BE2C (cell line): ENCODE results near the gene GNAI1.

Experiments used
- DNase-seq: peaks from one replicate; pipeline ENCODE4 v3.0.0-alpha.2; 2020
- H3K27me3 ChIP-seq: fragments of 250-450 bp; sonication (Bioruptor Pico); 2 replicates; pipeline ENCODE4 v1.5.1; 2020; ENCODE audit warnings: mild to moderate bottlenecking
- H3K36me3 ChIP-seq: fragments of 250-450 bp; sonication (Bioruptor Pico); 2 replicates; pipeline ENCODE4 v1.5.1; 2020; ENCODE audit warnings: mild to moderate bottlenecking
- H3K4me1 ChIP-seq: fragments of 250-450 bp; sonication (Bioruptor Pico); 2 replicates; pipeline ENCODE4 v1.5.1; 2020
- H3K4me3 ChIP-seq: 2 replicates; pipeline ENCODE4 v1.5.1; 2011; ENCODE audit warnings: low read depth, low read length
- H3K9me3 ChIP-seq: fragments of 250-450 bp; sonication (Bioruptor Pico); 2 replicates; pipeline ENCODE4 v1.5.1; 2020
- CTCF ChIP-seq: IDR thresholded peaks from 2 replicates; pipeline ENCODE4 v1.5.1; 2012; ENCODE audit warnings: mild to moderate bottlenecking, low read depth, low read length

Gene GNAI1

GRCh38 chr7:80204454-80204853 is 69.8 kb downstream of the GNAI1 start:
- no peak for TF ChIP-seq CTCF
- no peaks in the 10 kb centered on the region for H3K9me3 ChIP-seq
- peaks cover 7% of the 10 kb centered on the region; the same call in 1 of the 2 replicates for H3K4me1 ChIP-seq
- H3K27me3 ChIP-seq = no peaks in the 10 kb centered on the region
- no peak for DNase-seq
- H3K36me3 ChIP-seq = peaks cover 7% of the 10 kb centered on the region
- H3K4me3 ChIP-seq = no peak overlapping the region

- Histone ChIP-seq H3K36me3 (peaks cover 5% of the 10 kb centered on the region), H3K27me3 (no peaks in the 10 kb centered on the region)
- TF ChIP-seq CTCF = no peak
Measured at GRCh38 chr7:80204919-80205318, 70.3 kb downstream of the GNAI1 start.

DNA sequence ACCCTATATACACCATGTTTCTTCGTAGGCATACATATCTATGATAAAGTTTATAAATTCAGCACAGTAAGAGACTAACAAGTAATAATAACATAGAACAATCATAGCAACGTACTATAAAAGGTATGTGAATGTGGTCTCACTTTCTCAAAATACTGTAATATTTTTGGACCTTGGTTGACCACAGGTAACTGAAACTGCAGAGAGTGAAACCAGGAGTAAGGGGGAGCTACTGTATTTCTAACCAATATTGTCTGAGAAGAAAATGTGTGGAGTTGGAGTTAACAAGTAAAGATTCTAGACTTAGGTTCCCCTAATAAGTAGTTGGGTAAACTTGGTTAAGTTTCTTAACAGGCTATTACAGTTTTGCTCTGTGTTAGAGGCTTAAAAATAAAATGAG is 72.1 kb downstream of the GNAI1 start:
- TF ChIP-seq CTCF = no peak
- Histone ChIP-seq H3K4me3 (no peak overlapping the region), H3K27me3 (no peaks in the 10 kb centered on the region), H3K36me3 (peaks cover 5% of the 10 kb centered on the region), H3K9me3 (no peaks in the 10 kb centered on the region), H3K4me1 (peaks cover 7% of the 10 kb centered on the region; the same call in 1 of the 2 replicates)
- no peak for DNase-seq

More at GRCh38 chr7:80204919-80205318, 70.3 kb downstream of the GNAI1 start:
- Histone ChIP-seq H3K9me3 (no peaks in the 10 kb centered on the region), H3K4me1 (peaks cover 7% of the 10 kb centered on the region; the same call in 1 of the 2 replicates), H3K4me3 (no peak overlapping the region)
- no peak for DNase-seq

GRCh38 chr7:80207501-80207900 is 72.9 kb downstream of the GNAI1 start:
- no peak overlapping the region for H3K4me3 ChIP-seq
- no peak for TF ChIP-seq CTCF
- no peaks in the 10 kb centered on the region for H3K9me3 ChIP-seq
- DNase-seq = no peak
- H3K4me1 ChIP-seq = peaks cover 7% of the 10 kb centered on the region; the same call in 1 of the 2 replicates
- H3K27me3 ChIP-seq = no peaks in the 10 kb centered on the region
- peaks cover 5% of the 10 kb centered on the region for H3K36me3 ChIP-seq

- H3K4me1 ChIP-seq = peaks cover 7% of the 10 kb centered on the region; the same call in 1 of the 2 replicates
- no peak for TF ChIP-seq CTCF
- H3K9me3 ChIP-seq = no peaks in the 10 kb centered on the region
- peaks cover 8% of the 10 kb centered on the region for H3K36me3 ChIP-seq
- H3K4me3 ChIP-seq = no peak overlapping the region
- H3K27me3 ChIP-seq = no peaks in the 10 kb centered on the region
- no peak for DNase-seq
Measured at GRCh38 chr7:80208700-80209099, 74.1 kb downstream of the GNAI1 start.

- no peaks in the 10 kb centered on the region for H3K9me3 ChIP-seq
- no peak overlapping the region for H3K4me3 ChIP-seq
- H3K4me1 ChIP-seq = no peaks in the 10 kb centered on the region
- no peak for TF ChIP-seq CTCF
- no peak for DNase-seq
- no peaks in the 10 kb centered on the region for H3K27me3 ChIP-seq
- H3K36me3 ChIP-seq = peaks cover 3% of the 10 kb centered on the region; the same call in 1 of the 2 replicates
Measured at GRCh38 chr7:80210400-80210799, 75.8 kb downstream of the GNAI1 start.
